Camera-type eye (tissue), 1 donor: Measurements from ENCODE around the gene PARD6G. TPM values are rescaled to one million over a fixed set of nuclear protein-coding genes. Genes with fewer than 3 reads are reported as not detected.

Experiments
- total RNA-seq: library from RNA; depleted of rRNA; stranded (reverse); fragments of >200 nt; gene quantifications from one replicate; pipeline ENCODE4 v1.2.3, GENCODE V29; 2014

The PARD6G gene
- total RNA-seq: 12.5 TPM

GRCh38 chr18:80247393-80247841, at the start of gene PARD6G:
Gene PARD6G, minus strand, starts transcription at chr18:80247514. Its CDS starts 166 bp downstream, at chr18:80247348.

GRCh38 chr18:80108739-80109675, 138.3 kb downstream of the PARD6G start, which contains the start of gene ADNP2:
Gene ADNP2, plus strand, starts transcription at chr18:80109262. Its CDS starts 8,281 bp downstream, at chr18:80117543.

Other genes with a start within 250 kb of the PARD6G start
- 40.2 TPM for gene RBFA, start 213.1 kb downstream of the PARD6G start, total RNA-seq
- 22.7 TPM for gene ADNP2, start 138.3 kb downstream of the PARD6G start, total RNA-seq